ENCODE measurements around the gene RNF34. TPM values are rescaled to one million over a fixed set of nuclear protein-coding genes. Genes with fewer than 3 reads are reported as not detected.

The RNF34 gene
- polyA plus RNA-seq, 4 donors, result 30.1 to 50.5 (median 41.5) TPM

DNA sequence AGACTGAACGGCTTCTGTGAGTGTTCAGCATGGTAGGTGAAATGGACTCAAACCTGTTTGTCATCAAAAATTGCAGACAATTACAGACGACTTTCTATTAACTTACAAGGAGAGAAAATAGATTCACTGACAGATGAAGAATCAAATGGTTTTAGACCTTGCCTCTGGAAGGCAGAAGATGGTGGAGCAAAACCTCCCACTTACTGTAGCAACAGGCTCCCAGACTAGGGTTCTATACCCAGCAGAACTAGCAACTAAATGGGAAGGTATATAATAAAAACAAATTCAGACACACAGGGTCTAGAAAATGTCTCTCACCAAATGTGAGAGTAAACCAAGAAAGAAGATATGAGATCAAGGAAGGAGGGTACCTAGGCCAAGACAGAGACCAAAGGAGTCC, 36.8 kb downstream of the RNF34 start:
- DNase-seq (ENCODE audit: low read depth in 4 of 4, low spot score in 3 of 4), result no peak

DNA sequence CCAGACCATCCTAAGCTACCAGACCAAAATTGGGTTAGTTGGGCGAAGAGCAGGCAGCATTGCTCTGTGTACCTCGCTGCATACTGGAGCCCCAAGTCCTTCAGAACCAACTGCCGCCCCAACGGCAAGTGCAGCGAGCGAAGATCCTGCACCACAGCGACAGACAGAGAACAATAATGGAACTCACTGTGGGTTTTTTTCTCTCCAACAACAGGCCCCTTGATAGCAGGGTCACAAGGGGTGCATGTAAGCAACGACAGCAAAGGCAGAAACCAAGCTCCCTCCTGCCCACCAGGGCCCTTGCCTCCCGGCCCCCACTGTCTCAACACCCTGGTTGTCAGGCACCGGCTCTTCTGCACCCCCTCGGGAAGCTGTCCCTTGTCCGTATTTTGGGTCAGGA, 39.0 kb downstream of the RNF34 start:
- DNase-seq (ENCODE audit: low read depth in 4 of 4, low spot score in 3 of 4), result no peak

DNA sequence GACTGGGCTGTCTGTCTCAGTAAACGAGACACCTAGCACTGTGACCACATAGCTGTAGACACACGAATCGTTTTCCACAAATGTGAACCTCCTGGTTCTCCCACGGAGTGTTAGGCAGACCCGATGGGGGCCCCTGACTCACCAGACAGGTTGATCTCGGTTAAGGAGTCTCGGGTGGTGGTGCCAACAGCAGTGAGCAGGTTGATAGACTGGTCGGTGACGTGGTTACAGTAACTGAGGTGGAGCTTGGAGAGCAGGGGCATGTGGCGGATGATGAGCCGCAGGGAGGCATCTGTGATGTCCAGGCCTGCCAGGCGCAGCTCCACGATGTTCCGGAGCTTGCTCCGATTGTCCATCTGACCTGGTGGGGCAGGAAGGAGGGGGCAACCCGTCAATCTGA, 39.8 kb downstream of the RNF34 start:
- no peak for DNase-seq (ENCODE audit: low read depth in 4 of 4, low spot score in 3 of 4)

- DNase-seq (ENCODE audit: low read depth in 4 of 4, low spot score in 3 of 4), result no peak
Observed at GRCh38 chr12:121440768-121441167, 40.9 kb downstream of the RNF34 start.

DNA sequence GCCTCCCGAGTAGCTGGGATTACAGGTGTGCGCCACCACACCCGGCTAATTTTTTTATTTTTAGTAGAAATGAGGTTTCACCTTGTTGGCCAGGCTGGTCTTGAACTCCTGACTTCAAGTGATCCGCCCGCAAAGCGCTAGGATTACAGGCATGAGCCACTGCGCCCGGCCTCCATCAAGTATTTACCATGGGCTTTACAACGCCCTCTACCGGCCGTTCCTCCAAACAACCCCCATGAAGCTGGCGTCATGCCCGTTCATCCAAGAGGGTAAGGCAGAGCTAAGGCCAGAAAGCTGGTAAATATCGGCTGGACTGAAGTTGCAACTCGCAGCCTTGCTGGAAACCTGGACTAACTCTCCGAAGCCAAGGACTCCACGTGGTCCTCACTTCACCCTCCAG, 41.6 kb downstream of the RNF34 start:
- no peak for DNase-seq (ENCODE audit: low read depth in 4 of 4, low spot score in 3 of 4)

DNA sequence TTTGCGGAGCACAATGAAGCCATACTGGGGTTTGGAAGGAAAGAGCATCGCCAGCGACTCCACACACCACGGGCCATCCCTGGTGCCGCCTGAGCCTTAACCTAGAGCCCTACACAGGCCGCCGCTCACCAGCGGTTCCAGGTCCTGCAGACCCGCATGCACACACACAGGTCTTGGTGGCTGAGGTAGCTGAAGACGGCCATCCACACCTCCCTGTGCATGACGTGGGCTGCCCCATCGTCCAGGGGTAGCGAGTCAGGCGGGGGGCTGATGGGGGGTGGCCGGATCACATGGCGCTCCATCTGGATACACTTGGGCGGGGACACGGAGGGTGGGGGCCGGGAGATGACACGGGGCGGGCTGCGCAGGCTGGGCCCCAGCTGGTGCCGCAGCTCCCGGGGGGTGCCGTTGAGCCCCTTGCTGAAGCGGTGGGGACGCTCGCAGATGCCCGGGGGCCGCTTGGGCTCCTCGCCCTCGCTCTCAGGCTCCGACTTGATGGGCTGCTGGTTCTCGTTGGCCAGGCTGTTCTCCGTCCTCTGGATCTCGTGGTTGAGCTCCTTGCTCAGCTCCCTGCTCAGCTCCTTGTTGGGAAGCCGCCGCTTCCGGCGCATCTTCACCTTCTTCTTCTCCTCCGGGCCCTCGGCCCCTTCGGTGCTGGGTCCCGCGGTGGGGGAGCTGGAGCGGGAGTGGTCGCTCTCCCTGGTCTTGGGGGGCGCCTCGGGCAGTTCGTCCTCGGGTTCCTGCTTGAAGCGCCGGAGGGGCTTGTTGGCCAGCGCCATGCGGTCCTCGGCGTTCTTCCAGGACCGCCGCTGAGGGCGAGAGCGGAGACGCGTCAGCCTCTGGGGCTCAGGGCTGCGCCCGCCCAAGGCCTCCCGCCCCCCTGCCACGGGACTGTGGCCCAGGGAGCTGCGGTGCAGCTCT, 42.4 kb downstream of the RNF34 start:
- no peak for DNase-seq (ENCODE audit: low read depth in 4 of 4, low spot score in 3 of 4)

DNA sequence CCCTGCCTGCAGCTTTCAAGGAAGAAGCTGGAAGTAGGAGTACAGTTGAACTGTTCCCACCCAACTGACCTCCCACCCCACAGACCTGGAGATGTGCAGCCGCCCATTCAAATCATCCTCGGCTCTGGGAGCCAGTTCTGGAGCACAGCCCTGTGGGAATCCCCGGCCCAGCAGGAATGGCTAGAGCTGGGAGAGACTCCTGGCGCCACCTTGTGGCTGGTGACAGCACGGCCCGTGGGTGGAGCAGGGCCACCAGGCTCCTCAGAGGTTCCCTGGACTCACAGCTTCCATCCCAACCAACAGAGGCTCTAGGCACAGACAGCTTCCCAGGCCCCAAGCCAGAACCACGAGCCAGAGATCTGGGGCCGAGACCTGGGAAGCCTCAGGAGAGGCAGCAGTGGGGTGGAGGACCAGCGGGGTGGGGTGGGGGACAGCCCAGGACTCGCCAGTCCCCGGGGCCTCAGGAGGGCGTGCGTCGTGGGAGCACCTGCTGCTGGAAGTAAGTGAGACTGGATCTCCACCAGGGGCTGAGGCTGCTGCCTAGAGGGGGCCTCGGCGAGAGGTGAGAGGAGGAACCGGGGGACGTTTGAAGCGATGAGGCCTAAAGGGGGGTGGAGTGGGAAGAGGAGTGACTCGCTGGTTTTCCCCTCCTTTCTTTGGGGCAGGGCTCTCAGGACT, 43.4 kb downstream of the RNF34 start:
- peak in 1 of 4 donors; percentile 41 for DNase-seq (ENCODE audit: low read depth in 4 of 4, low spot score in 3 of 4)

DNA sequence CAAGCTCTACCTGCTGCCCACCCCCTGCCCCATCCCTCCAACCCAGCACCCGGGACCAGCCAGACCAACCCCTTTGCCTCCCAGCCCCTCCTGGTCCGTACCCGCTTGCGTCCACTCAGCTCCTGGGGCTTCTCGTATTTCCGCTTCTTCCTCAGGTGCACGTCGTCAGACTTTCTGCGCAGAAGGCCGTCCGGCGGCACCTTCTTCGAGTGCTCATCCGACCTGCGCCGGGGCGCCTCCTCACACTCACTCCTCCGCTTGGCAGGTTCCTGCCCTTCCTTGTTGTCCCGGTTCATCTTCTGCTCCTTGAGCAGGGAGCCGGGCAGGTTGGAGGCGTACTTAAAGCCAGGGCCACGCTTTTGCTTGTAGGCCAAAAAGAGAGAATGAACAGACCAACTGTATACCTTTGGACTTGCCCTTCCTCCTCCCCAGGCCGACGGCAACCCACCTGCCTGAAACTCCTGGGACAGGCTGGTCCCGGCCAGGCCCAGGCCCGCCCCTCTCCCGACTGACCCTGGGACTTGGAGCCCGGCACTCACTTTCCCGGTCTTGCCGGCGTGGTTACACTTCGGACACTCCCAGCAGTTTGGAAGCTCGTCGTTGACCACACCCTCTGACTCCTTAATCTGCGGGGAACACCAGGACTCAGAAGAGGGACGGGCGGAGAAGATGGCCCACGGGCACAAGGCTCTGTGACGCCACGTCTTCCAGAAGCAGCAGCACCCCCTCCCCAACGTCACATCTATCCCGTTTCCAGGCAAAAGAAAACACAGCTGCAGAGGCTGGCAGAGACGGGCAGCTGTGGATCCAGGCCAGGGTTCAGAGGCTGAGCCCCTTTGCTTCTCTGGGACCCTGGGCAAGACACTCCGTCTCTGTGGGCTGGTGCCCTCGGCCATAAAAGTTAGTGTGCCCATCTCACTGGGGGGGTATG, 44.3 kb downstream of the RNF34 start:
- no peak for DNase-seq (ENCODE audit: low read depth in 4 of 4, low spot score in 3 of 4)

- DNase-seq (ENCODE audit: low read depth in 4 of 4, low spot score in 3 of 4), result no peak
Observed at GRCh38 chr12:121444842-121445202, 44.9 kb downstream of the RNF34 start.

DNA sequence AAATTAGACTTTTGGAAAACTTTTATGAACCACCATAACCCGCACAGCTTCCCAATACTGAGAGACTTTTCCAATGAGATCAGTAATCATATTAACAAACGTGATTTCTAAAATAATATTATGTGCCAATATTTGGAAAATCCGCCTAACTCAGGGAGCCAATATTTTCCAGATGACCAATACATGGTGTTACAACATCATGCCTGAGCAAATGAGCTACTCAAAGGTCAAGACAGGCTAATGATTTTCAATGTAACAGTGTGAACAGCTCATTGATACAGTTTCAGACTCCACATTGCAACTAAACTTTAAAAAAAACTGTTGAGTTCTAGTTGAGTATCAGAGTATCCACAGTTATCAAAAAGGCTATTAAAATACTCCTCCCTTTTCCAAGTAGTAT, 46.8 kb downstream of the RNF34 start:
- no peak for DNase-seq (ENCODE audit: low read depth in 4 of 4, low spot score in 3 of 4)

DNA sequence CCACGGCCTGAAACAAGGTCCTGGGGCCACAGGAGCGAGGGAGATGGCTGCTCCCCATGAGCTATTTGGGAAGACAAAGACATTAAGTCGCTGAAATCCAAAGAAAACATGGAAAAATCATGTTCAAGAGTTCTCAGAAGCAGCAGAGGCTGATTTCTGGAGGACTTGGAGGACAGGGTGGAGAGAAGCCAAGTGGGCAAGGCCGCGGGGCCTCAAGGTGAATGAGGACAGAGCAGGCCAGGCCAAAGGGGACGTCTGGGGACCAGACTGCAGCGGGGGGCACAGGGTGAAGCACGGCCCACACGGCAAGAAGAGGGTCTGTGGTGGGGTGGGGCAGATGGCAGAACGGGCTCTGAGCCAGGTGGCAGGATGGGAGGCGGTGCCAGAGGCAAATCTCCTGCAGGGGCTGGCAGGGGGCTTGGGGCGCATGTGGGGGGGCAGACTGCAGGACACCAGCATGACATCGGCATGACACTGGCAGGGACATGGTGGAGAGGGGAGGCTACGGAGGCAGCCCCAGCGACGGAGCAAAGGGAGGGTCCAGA, 48.9 kb downstream of the RNF34 start:
- DNase-seq (ENCODE audit: low read depth in 4 of 4, low spot score in 3 of 4), result no peak

- no peak for DNase-seq (ENCODE audit: low read depth in 4 of 4, low spot score in 3 of 4)
Observed at GRCh38 chr12:121451961-121452339, 52.0 kb downstream of the RNF34 start.

DNA sequence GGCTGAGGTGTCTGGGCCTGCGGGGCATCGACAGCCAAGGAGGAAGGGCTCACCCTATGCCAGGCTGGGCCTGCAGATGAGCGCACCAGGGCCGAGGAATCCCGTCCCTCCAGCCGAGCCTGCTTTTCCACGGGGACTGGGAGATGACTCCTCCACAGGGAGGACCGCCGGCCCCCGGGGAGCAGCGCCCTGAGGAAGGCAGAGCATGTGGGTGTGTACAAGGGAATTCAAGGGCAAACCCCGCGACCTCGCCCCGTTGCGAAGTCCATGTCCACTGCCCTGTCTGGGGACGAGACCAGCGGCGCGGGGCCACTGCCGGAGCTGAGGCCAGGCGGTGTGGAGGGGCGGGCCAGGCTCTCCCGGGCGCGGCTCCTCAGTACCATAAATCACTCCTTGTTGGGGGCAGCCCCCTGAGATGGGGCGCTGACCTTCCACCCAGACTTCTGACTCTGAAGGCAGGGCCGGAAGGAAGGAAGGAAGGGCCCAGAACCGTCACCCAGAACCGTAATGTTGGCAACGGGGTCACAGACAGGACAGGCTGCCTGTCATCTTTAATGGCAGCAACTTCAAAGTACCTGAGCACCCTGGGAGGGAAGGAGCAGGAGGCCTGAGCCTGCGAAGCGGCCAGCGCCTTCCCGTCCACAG, 52.5 kb downstream of the RNF34 start:
- DNase-seq (ENCODE audit: low read depth in 4 of 4, low spot score in 3 of 4), result no peak

GRCh38 chr12:121452985-121453360, 53.1 kb downstream of the RNF34 start:
- DNase-seq (ENCODE audit: low read depth in 4 of 4, low spot score in 3 of 4), result no peak

GRCh38 chr12:121453629-121454028, 53.7 kb downstream of the RNF34 start:
- DNase-seq (ENCODE audit: low read depth in 4 of 4, low spot score in 3 of 4), result no peak

- DNase-seq (ENCODE audit: low read depth in 4 of 4, low spot score in 3 of 4), result no peak
Observed at GRCh38 chr12:121454921-121455320, 55.0 kb downstream of the RNF34 start.

DNA sequence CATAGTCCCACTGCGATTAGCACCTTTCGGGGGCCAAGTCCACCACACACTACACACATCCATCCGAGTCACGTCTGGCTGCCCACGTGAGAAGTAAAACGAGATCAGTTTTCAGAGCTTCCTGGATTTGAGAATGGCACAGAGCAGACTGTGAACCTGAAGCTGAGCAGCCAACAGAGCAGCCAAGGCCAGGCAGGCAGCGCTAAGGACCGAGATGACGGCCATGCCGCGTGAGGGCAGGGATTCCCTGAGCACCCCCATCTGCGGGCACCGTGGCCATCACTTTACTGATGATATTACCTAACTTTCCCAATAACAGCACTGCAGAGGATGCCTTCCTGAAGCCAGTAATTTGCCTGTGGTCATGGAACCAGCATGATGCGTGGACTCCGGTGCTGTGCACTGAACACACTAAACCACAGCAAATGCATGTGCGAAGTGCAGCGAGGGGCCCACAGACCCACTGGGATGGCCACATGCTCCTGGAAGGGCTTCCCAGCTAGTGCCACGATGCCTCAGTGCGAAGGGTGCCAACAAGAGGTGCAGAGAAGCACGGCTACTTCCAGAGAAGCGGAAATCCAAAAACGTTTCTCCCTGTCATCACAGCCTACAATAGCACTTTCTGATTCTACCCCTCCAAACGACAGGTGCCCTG, 56.0 kb downstream of the RNF34 start:
- DNase-seq (ENCODE audit: low read depth in 4 of 4, low spot score in 3 of 4), result no peak

- no peak for DNase-seq (ENCODE audit: low read depth in 4 of 4, low spot score in 3 of 4)
Observed at GRCh38 chr12:121456551-121456950, 56.6 kb downstream of the RNF34 start.

- DNase-seq (ENCODE audit: low read depth in 4 of 4, low spot score in 3 of 4), result no peak
Observed at GRCh38 chr12:121461048-121461447, 61.1 kb downstream of the RNF34 start.

- no peak for DNase-seq (ENCODE audit: low read depth in 4 of 4, low spot score in 3 of 4)
Observed at GRCh38 chr12:121464331-121464730, 64.4 kb downstream of the RNF34 start.

All from left renal pelvis (tissue), 4 donors.